A549 (cell line): ENCODE data around the gene DZIP3.

Source experiments
- BHLHE40 ChIP-seq: IDR thresholded peaks from 2 replicates; pipeline ENCODE4 v1.6.1; 2012; ENCODE audit warnings: low read depth, low read length, inconsistent platforms
- CBX8 ChIP-seq: fragments of 200-600 bp; sonication (generic); IDR thresholded peaks from 2 replicates; pipeline ENCODE4 v1.6.1; 2016
- CEBPB ChIP-seq, 2 experiments: fragments of >200 bp in 1 of 2; sonication (Bioruptor Twin) in 1 of 2; formaldehyde crosslinking in 1 of 2; IDR thresholded peaks; 2 replicates each; pipeline ENCODE4 v1.6.1; 2012 to 2016
- CHD4 ChIP-seq: fragments of 200-600 bp; sonication (generic); IDR thresholded peaks from 2 replicates; pipeline ENCODE4 v1.6.1; 2016; ENCODE audit warnings: antibody characterized with exemption, mild to moderate bottlenecking, borderline replicate concordance
- EP300 ChIP-seq, 2 experiments: fragments of >200 bp; sonication (Bioruptor Twin); formaldehyde crosslinking; IDR thresholded peaks; 2 replicates in 1 of 2; 3 replicates in 1 of 2; pipeline ENCODE4 v1.6.1; 2016 to 2017
- JUN ChIP-seq, 2 experiments: fragments of >200 bp; sonication (Bioruptor Twin); formaldehyde crosslinking; IDR thresholded peaks; 2 replicates in 1 of 2; 3 replicates in 1 of 2; pipeline ENCODE4 v1.6.1; 2016 to 2017
- PBX3 ChIP-seq: IDR thresholded peaks from 2 replicates; pipeline ENCODE4 v1.6.1; 2012
- POLR2A ChIP-seq: IDR thresholded peaks from 2 replicates; pipeline ENCODE4 v1.6.1; 2012; ENCODE audit warnings: mild to moderate bottlenecking, low read length
- SMC3 ChIP-seq: fragments of >200 bp; sonication (Bioruptor Twin); formaldehyde crosslinking; IDR thresholded peaks from 3 replicates; pipeline ENCODE4 v1.6.1; 2018; ENCODE audit warnings: inconsistent platforms
- TF ChIP-seq, protein P1 (sequence below): fragments of >200 bp; sonication (Bioruptor Twin); formaldehyde crosslinking; IDR thresholded peaks from 3 replicates; pipeline ENCODE4 v1.5.1; 2016

- no peak for TF ChIP-seq POLR2A
- TF ChIP-seq, protein P1, sequence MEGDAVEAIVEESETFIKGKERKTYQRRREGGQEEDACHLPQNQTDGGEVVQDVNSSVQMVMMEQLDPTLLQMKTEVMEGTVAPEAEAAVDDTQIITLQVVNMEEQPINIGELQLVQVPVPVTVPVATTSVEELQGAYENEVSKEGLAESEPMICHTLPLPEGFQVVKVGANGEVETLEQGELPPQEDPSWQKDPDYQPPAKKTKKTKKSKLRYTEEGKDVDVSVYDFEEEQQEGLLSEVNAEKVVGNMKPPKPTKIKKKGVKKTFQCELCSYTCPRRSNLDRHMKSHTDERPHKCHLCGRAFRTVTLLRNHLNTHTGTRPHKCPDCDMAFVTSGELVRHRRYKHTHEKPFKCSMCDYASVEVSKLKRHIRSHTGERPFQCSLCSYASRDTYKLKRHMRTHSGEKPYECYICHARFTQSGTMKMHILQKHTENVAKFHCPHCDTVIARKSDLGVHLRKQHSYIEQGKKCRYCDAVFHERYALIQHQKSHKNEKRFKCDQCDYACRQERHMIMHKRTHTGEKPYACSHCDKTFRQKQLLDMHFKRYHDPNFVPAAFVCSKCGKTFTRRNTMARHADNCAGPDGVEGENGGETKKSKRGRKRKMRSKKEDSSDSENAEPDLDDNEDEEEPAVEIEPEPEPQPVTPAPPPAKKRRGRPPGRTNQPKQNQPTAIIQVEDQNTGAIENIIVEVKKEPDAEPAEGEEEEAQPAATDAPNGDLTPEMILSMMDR, result no peak
- no peak for TF ChIP-seq SMC3
- TF ChIP-seq CHD4, result no peak
- no peak for TF ChIP-seq PBX3
- TF ChIP-seq CEBPB (IDR thresholded peaks at IDR 0.05), result no peak
- TF ChIP-seq EP300 (IDR thresholded peaks at IDR 0.05), result no peak
- no peak for TF ChIP-seq JUN (IDR thresholded peaks at IDR 0.05)
- no peak for TF ChIP-seq CBX8
- TF ChIP-seq BHLHE40, result no peak
Measured at GRCh38 chr3:108590460-108590859, 938 bp downstream of the DZIP3 start.
